ENCODE results near the gene DDX60.

Gene DDX60

GRCh38 chr4:168199260-168199957 is 119.1 kb downstream of the DDX60 start:
- DNase-seq: no peak

GRCh38 chr4:168197926-168198325 is 120.6 kb downstream of the DDX60 start:
- DNase-seq: no peak

- DNase-seq: no peak
These were observed 129.8 kb downstream of the DDX60 start for GRCh38 chr4:168188754-168189153.

GRCh38 chr4:168183717-168184571 is 134.6 kb downstream of the DDX60 start:
- no peak for DNase-seq

GRCh38 chr4:168177546-168178149 is 140.9 kb downstream of the DDX60 start:
- no peak for DNase-seq

- DNase-seq: no peak
These were observed 144.2 kb downstream of the DDX60 start for GRCh38 chr4:168174308-168174707.

- DNase-seq: no peak
These were observed 150.8 kb downstream of the DDX60 start for GRCh38 chr4:168167714-168168284.

Measured in SW 1271 (cell line).